KMS-11 (cell line): Measurements from ENCODE around the gene METTL8.

ENCODE experiments used
- H2AFZ ChIP-seq: fragments of 200-600 bp; sonication (generic); 2 replicates; pipeline ENCODE4 v1.6.1; 2016; ENCODE audit warnings: antibody characterized with exemption, mixed run types, low read depth
- H3K27ac ChIP-seq: fragments of 200-600 bp; sonication (generic); 2 replicates; pipeline ENCODE4 v1.6.1; 2016; ENCODE audit warnings: mild to moderate bottlenecking, mixed run types
- H3K27me3 ChIP-seq: fragments of 200-600 bp; sonication (generic); 2 replicates; pipeline ENCODE4 v1.6.1; 2017; ENCODE audit warnings: mild to moderate bottlenecking, low read depth, mixed run types, moderate library complexity; ENCODE audit not compliant: insufficient read depth
- H3K36me3 ChIP-seq: fragments of 200-600 bp; sonication (generic); 2 replicates; pipeline ENCODE4 v1.6.1; 2017; ENCODE audit warnings: mild to moderate bottlenecking, mixed run types; ENCODE audit not compliant: insufficient read depth
- H3K4me1 ChIP-seq: fragments of 200-600 bp; sonication (generic); 2 replicates; pipeline ENCODE4 v1.6.1; 2016; ENCODE audit warnings: mild to moderate bottlenecking, low read depth, mixed run types; ENCODE audit not compliant: poor library complexity, severe bottlenecking
- H3K4me2 ChIP-seq: fragments of 200-600 bp; sonication (generic); 2 replicates; pipeline ENCODE4 v1.7.0; 2016; ENCODE audit warnings: mild to moderate bottlenecking, mixed run types
- H3K4me3 ChIP-seq: fragments of 200-600 bp; sonication (generic); IDR thresholded peaks from 2 replicates; pipeline ENCODE4 v1.6.1; 2017; ENCODE audit warnings: low read depth, low read length, mixed read lengths; ENCODE audit not compliant: insufficient read depth
- H3K79me2 ChIP-seq: fragments of 200-600 bp; sonication (generic); 2 replicates; pipeline ENCODE4 v1.6.1; 2016; ENCODE audit warnings: low read depth, mixed run types; ENCODE audit not compliant: insufficient read depth
- H3K9ac ChIP-seq: fragments of 200-600 bp; sonication (generic); 2 replicates; pipeline ENCODE4 v1.6.1; 2016; ENCODE audit warnings: mild to moderate bottlenecking, mixed run types
- H4K20me1 ChIP-seq: fragments of 200-600 bp; sonication (generic); 2 replicates; pipeline ENCODE4 v1.6.1; 2016; ENCODE audit warnings: mild to moderate bottlenecking, mixed run types; ENCODE audit not compliant: insufficient read depth
- TF ChIP-seq, protein P1 (sequence below): fragments of 200-600 bp; sonication (generic); conservative IDR thresholded peaks from 2 replicates; pipeline ENCODE4 v1.6.1; 2017; ENCODE audit warnings: low read depth, mild to moderate bottlenecking, antibody characterized with exemption, low read length, moderate library complexity, mixed read lengths

Gene METTL8

DNA sequence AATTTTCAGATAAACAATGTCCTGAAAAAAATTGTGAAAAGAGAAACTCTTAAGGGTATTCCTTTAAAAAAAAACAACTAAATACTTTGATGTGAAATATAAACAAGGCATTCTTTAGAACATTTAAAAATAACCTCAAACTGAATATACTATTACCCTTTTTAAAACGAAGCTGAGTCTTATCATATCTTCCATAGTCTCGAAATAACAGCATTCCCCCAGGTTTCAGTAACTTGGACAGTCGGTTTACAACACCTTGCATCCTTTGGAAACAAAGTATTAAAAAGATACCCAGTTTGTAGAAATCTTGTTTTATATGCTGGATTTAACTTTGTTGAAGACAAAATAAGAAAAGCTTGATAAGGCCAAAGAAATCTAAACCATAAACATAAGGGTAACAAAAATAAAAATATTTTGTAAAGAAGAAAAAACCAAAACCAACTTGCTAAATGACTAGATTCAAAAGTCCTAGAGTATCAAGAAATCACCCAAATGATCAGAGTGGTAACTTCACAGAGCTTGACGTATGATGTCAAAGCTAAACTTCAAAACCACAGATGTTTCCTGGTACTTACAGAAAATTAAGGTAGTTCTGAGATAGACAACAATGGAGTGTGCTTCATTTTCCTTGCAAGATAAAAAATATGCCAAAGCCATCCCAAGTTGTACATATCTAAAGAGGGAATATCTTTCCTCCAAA is 107.8 kb downstream of the METTL8 start:
- no peak overlapping the region for H3K4me3 ChIP-seq
- H3K36me3 ChIP-seq = no peaks in the 10 kb centered on the region
- H3K27me3 ChIP-seq = no peaks in the 10 kb centered on the region
- H3K4me2 ChIP-seq = no peak overlapping the region
- H2AFZ ChIP-seq = no peak overlapping the region
- no peak overlapping the region for H3K27ac ChIP-seq
- H3K79me2 ChIP-seq = no peaks in the 10 kb centered on the region
- H3K9ac ChIP-seq = no peak overlapping the region
- H3K4me1 ChIP-seq = no peaks in the 10 kb centered on the region
- TF ChIP-seq, protein P1, sequence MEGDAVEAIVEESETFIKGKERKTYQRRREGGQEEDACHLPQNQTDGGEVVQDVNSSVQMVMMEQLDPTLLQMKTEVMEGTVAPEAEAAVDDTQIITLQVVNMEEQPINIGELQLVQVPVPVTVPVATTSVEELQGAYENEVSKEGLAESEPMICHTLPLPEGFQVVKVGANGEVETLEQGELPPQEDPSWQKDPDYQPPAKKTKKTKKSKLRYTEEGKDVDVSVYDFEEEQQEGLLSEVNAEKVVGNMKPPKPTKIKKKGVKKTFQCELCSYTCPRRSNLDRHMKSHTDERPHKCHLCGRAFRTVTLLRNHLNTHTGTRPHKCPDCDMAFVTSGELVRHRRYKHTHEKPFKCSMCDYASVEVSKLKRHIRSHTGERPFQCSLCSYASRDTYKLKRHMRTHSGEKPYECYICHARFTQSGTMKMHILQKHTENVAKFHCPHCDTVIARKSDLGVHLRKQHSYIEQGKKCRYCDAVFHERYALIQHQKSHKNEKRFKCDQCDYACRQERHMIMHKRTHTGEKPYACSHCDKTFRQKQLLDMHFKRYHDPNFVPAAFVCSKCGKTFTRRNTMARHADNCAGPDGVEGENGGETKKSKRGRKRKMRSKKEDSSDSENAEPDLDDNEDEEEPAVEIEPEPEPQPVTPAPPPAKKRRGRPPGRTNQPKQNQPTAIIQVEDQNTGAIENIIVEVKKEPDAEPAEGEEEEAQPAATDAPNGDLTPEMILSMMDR = no peak
- H4K20me1 ChIP-seq = no peaks in the 10 kb centered on the region

DNA sequence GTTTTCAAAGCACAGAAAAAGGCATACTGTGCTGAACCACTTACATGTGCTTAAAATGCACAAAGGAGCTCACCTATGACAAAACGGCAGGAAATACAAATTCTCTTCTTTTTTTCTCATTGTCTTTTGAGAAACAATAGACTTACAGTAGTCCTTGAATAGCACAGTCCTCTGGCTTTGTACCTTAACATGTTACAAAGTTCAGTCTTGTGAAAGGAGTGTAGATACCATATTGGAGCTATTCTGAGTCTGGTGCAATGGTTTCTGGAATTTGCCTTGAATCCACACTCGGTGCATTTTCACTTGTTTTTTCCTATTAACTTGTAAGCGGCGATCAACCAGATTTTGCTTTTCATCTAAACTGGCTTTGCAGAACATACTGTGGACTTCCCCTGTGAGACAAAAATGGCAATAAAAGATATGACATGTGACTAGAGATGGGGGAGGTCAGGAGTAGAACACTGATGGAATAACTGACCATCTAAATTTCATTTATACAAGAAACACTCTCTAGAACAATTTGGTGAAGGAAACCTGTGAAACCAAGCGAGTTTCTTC is 109.7 kb downstream of the METTL8 start:
- H3K27ac ChIP-seq = no peak overlapping the region
- no peaks in the 10 kb centered on the region for H3K79me2 ChIP-seq
- no peaks in the 10 kb centered on the region for H3K27me3 ChIP-seq
- no peaks in the 10 kb centered on the region for H4K20me1 ChIP-seq
- no peaks in the 10 kb centered on the region for H3K36me3 ChIP-seq
- TF ChIP-seq, protein P1 = no peak
- H3K9ac ChIP-seq = no peak overlapping the region
- H3K4me1 ChIP-seq = no peaks in the 10 kb centered on the region
- no peak overlapping the region for H3K4me3 ChIP-seq
- no peak overlapping the region for H3K4me2 ChIP-seq
- no peak overlapping the region for H2AFZ ChIP-seq

DNA sequence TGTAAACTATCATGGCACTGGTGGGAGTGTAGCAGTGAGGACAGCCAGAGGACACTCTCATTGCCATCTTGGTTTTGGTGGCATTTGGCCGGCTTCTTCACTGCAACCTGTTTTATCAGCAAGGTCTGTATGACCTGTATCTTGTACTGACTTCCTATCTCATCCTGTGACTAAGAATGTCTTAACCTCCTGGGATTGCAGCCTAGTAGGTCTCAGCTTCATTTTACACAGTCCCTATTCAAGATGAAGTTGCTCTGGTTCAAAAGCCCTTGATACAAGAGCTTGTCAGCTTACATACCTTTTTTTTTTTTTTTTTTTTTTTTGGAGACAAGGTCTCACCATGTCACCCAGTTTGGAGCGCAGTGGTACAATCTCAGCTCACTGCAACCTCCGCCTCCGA is 110.9 kb downstream of the METTL8 start:
- Histone ChIP-seq H3K27me3 (no peaks in the 10 kb centered on the region), H2AFZ (no peak overlapping the region), H3K79me2 (no peaks in the 10 kb centered on the region), H4K20me1 (no peaks in the 10 kb centered on the region), H3K9ac (no peak overlapping the region), H3K4me1 (no peaks in the 10 kb centered on the region), H3K27ac (no peak overlapping the region), H3K4me2 (no peak overlapping the region), H3K4me3 (no peak overlapping the region), H3K36me3 (no peaks in the 10 kb centered on the region)
- TF ChIP-seq, protein P1 = no peak

DNA sequence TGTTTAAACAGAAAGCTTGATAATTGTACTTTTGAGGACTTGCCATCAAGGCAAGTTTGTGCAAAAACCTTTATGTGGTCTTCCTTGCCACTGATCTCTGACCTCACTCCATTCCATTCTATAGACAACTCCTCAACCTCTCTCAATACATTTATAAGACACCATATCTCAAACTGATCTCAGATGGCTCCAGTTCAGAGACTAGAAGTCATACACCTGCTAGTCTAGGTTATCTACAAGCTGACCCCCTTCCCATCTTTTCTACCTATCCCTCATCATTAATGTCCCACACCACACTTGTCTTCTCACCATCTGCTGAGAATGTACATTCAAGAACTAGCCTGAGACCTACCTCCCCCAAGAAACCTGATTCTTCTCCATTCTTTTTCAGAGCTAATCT is 113.1 kb downstream of the METTL8 start:
- H3K4me2 ChIP-seq = no peak overlapping the region
- no peaks in the 10 kb centered on the region for H3K4me1 ChIP-seq
- H2AFZ ChIP-seq = no peak overlapping the region

More for the DNA sequence above, 113.1 kb downstream of the METTL8 start:
- no peaks in the 10 kb centered on the region for H4K20me1 ChIP-seq
- no peaks in the 10 kb centered on the region for H3K27me3 ChIP-seq
- no peak overlapping the region for H3K27ac ChIP-seq
- H3K9ac ChIP-seq = no peak overlapping the region
- no peaks in the 10 kb centered on the region for H3K79me2 ChIP-seq
- no peaks in the 10 kb centered on the region for H3K36me3 ChIP-seq
- TF ChIP-seq, protein P1 = no peak
- no peak overlapping the region for H3K4me3 ChIP-seq
